Thoracic aorta (tissue), 2 donors: ENCODE data around the gene PPP2R5D. TPM values are rescaled to one million over a fixed set of nuclear protein-coding genes. Genes with fewer than 3 reads are reported as not detected.
"Not testable (repeated sequence)": the region's sequence is repeated elsewhere in the genome, so short reads cannot be mapped to it uniquely, and the experiment has no call there.

Experiments used
- ATAC-seq: fragments of 150-250 bp; one replicate; pipeline ENCODE4 v1.8.0; 2017; ENCODE audit warnings: low read depth; ENCODE audit not compliant: insufficient number of reproducible peaks, low FRiP score
- DNase-seq: peaks from one replicate; pipeline ENCODE4 v3.0.0-alpha.2; 2020; ENCODE audit warnings: low spot score
- H3K27ac ChIP-seq, 2 donors: fragments of 200-600 bp; sonication (generic); 1 replicate in 1 of 2; 2 replicates in 1 of 2; pipeline ENCODE4 v1.5.1; 2016; ENCODE audit warnings: mild to moderate bottlenecking in 2 of 2, moderate library complexity in 2 of 2
- H3K27me3 ChIP-seq: fragments of 200-600 bp; sonication (generic); replicated peaks from 2 replicates; pipeline ENCODE4 v1.6.0; 2016; ENCODE audit warnings: mild to moderate bottlenecking; ENCODE audit not compliant: insufficient read depth
- H3K36me3 ChIP-seq: fragments of 200-600 bp; sonication (generic); one replicate; pipeline ENCODE4 v1.5.1; 2016
- H3K4me1 ChIP-seq, 2 donors: fragments of 200-600 bp; sonication (generic); 1 replicate in 1 of 2; 2 replicates in 1 of 2; pipeline versions ENCODE4 v1.5.1 to v1.6.0; 2016; ENCODE audit warnings: low read depth in 2 of 2, mild to moderate bottlenecking in 1 of 2; ENCODE audit not compliant: control insufficient read depth in 1 of 2
- H3K4me3 ChIP-seq: fragments of 200-600 bp; sonication (generic); 2 replicates; pipeline ENCODE4 v1.5.1; 2016; ENCODE audit warnings: mild to moderate bottlenecking
- H3K9me3 ChIP-seq: fragments of 200-600 bp; sonication (generic); 2 replicates; pipeline ENCODE4 v1.5.1; 2016
- total RNA-seq, 2 donors: library from RNA; depleted of rRNA; stranded (reverse); fragments of >200 nt; gene quantifications; one replicate each; pipeline versions ENCODE4 v1.1.0 to v1.2.3, GENCODE V29; 2016
- TF ChIP-seq, protein P1 (sequence below): fragments of 200-600 bp; sonication (generic); IDR thresholded peaks from one replicate; pipeline ENCODE4 v1.5.1; 2019; ENCODE audit warnings: antibody characterized with exemption

Gene PPP2R5D
- total RNA-seq, 2 donors from 2014 or later = 20.1 to 37.1 TPM

GRCh38 chr6:42938987-42939809 is 45.2 kb upstream of the PPP2R5D start:
- ATAC-seq (no peak), DNase-seq (no peak)
- Histone ChIP-seq H3K4me3 (no peak overlapping the region), H3K27ac (no peak overlapping the region), H3K27me3 (no peaks in the 10 kb centered on the region), H3K4me1 (no peaks in the 10 kb centered on the region), H3K36me3 (peaks cover 51% of the 10 kb centered on the region), H3K9me3 (no peaks in the 10 kb centered on the region)
- TF ChIP-seq, protein P1, sequence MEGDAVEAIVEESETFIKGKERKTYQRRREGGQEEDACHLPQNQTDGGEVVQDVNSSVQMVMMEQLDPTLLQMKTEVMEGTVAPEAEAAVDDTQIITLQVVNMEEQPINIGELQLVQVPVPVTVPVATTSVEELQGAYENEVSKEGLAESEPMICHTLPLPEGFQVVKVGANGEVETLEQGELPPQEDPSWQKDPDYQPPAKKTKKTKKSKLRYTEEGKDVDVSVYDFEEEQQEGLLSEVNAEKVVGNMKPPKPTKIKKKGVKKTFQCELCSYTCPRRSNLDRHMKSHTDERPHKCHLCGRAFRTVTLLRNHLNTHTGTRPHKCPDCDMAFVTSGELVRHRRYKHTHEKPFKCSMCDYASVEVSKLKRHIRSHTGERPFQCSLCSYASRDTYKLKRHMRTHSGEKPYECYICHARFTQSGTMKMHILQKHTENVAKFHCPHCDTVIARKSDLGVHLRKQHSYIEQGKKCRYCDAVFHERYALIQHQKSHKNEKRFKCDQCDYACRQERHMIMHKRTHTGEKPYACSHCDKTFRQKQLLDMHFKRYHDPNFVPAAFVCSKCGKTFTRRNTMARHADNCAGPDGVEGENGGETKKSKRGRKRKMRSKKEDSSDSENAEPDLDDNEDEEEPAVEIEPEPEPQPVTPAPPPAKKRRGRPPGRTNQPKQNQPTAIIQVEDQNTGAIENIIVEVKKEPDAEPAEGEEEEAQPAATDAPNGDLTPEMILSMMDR = no peak

GRCh38 chr6:42939810-42940167 is 44.6 kb upstream of the PPP2R5D start:
- Histone ChIP-seq H3K4me3 (no peak overlapping the region), H3K27me3 (no peaks in the 10 kb centered on the region), H3K36me3 (peaks cover 45% of the 10 kb centered on the region), H3K9me3 (no peaks in the 10 kb centered on the region), H3K27ac (no peak overlapping the region), H3K4me1 (no peaks in the 10 kb centered on the region)
- ATAC-seq (no peak), DNase-seq (no peak)
- TF ChIP-seq, protein P1 = no peak

GRCh38 chr6:42940493-42941045 is 43.8 kb upstream of the PPP2R5D start:
- Histone ChIP-seq H3K4me1 (no peaks in the 10 kb centered on the region), H3K27ac (no peak overlapping the region), H3K36me3 (peaks cover 39% of the 10 kb centered on the region), H3K4me3 (no peak overlapping the region), H3K9me3 (no peaks in the 10 kb centered on the region), H3K27me3 (no peaks in the 10 kb centered on the region)
- no peak for ATAC-seq
- no peak for DNase-seq
- TF ChIP-seq, protein P1 = no peak

DNA sequence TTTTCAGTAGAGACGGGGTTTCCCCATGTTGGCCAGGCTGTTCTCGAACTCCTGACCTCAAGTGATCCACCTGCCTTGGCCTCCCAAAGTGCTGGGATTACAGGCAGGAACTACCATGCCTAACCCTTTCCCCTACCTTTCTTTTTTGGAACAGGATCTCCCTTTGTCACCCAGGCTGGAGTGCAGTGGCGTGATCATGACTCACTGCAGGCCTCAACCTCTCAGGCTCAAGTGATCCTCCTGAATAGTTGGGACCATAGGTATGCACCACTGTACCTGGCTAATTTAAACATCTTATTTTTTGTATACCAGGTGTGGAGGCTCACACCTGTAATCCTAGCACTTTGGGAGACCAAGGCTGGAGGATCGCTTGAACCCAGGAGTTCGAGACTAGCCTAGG is 43.0 kb upstream of the PPP2R5D start:
- DNase-seq, H3K9me3 ChIP-seq, H3K4me3 ChIP-seq, H3K27me3 ChIP-seq, ATAC-seq, H3K4me1 ChIP-seq, H3K27ac ChIP-seq: not testable (repeated sequence)
- H3K36me3 ChIP-seq = peaks cover 32% of the 10 kb centered on the region

DNA sequence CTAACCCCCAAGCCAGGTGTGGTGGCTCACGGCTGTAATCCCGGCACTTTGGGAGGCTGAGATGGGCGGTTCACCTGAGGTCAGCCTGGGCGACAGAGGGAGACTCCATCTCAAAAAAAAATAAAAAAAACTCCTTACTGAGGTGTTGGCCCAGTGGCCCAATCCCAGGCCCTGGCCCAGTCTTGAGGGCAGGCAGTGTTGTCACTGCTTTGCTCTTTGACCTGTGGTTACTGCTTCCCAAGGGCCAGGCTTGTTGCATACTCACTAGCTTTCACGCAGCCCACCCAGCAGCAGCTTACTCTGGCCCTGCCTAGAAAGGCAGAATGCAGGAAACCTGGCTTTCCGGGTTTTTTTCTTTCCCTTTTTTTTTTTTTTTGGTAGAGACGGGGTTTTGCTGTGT is 41.9 kb upstream of the PPP2R5D start:
- H3K27me3 ChIP-seq = no peaks in the 10 kb centered on the region
- H3K36me3 ChIP-seq = peaks cover 30% of the 10 kb centered on the region
- H3K9me3 ChIP-seq = no peaks in the 10 kb centered on the region
- no peak overlapping the region for H3K27ac ChIP-seq
- ATAC-seq = no peak
- TF ChIP-seq, protein P1 = no peak
- H3K4me3 ChIP-seq = no peak overlapping the region
- DNase-seq = no peak
- H3K4me1 ChIP-seq = no peaks in the 10 kb centered on the region
